Retinal pigment epithelial cell (primary cell): ENCODE measurements around the gene DIS3L.
"Not testable (repeated sequence)": the region's sequence is repeated elsewhere in the genome, so short reads cannot be mapped to it uniquely, and the experiment has no call there.

Experiments
- DNase-seq: peaks from one replicate; pipeline ENCODE4 v3.0.0-alpha.2; 2010; ENCODE audit warnings: low read depth
- H3K4me3 ChIP-seq: 2 replicates; pipeline ENCODE4 v1.5.1; 2011; ENCODE audit warnings: mild to moderate bottlenecking, low read length, control low read depth, moderate library complexity
- TF ChIP-seq, protein P1 (sequence below): conservative IDR thresholded peaks from 2 replicates; pipeline ENCODE4 v1.5.1; 2011; ENCODE audit warnings: low read depth, low read length, control low read depth, inconsistent platforms

The DIS3L gene

GRCh38 chr15:66298803-66299251 lies 5.5 kb downstream of the DIS3L start:
- DNase-seq, result no peak
- TF ChIP-seq, protein P1, sequence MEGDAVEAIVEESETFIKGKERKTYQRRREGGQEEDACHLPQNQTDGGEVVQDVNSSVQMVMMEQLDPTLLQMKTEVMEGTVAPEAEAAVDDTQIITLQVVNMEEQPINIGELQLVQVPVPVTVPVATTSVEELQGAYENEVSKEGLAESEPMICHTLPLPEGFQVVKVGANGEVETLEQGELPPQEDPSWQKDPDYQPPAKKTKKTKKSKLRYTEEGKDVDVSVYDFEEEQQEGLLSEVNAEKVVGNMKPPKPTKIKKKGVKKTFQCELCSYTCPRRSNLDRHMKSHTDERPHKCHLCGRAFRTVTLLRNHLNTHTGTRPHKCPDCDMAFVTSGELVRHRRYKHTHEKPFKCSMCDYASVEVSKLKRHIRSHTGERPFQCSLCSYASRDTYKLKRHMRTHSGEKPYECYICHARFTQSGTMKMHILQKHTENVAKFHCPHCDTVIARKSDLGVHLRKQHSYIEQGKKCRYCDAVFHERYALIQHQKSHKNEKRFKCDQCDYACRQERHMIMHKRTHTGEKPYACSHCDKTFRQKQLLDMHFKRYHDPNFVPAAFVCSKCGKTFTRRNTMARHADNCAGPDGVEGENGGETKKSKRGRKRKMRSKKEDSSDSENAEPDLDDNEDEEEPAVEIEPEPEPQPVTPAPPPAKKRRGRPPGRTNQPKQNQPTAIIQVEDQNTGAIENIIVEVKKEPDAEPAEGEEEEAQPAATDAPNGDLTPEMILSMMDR, result no peak

DNA sequence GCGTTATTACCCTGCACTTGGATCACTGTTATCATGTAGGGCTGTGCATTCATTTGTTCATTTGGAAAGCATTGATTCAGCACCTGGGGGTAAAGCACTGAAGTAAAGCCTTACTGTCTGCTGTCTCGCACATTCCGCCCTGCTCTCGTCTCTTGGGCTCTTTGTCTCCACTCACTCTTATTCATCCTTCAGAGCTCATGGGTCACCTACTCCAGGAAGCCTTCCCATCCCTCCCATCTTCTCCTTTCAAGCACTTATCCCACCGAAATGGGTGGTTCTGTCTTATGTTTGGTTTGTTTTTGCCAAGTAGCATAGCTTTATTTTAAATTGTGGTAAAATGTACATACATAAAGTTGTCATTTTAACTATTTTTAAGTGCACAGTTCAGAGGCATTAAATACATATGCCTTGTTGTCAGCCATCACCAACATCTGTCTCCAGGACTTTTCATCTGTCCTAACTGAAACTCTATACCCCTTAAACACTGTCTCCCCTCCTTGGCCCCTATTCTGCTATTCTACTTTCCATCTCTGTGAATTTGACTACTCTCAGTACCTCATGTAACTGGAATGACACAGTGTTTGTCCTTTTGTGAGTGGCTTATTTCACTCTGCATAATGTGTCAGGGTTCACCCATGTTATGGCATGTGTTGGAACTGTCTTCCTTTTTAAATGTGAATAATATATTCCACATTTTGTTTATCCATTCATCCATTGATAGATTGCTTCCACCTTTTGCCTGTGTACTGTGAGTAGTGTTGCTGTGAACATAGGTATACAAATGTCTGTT lies 9.3 kb downstream of the DIS3L start:
- TF ChIP-seq, protein P1, result no peak
- no peak for DNase-seq

More at GRCh38 chr15:66298803-66299251, 5.5 kb downstream of the DIS3L start:
- H3K4me3 ChIP-seq, result no peak overlapping the region

DNA sequence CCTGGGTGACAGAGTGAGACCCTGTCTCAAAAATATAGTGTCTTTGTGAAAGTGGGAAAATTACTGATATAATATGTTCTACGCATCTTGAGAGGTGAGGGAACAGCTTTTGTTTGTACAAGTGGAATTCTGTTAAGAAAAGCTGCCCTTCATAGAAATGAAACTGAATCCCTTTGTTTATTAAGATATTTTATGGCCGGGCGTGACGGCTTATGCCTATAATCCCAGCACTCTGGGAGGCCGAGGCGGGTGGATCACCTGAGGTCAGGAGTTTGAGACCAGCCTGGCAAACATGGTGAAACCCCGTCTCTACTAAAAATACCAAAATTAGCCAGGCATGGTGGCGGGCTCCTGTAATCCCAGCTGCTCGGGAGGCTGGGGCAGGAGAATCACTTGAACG lies 11.1 kb downstream of the DIS3L start:
- not testable (repeated sequence) for H3K4me3 ChIP-seq, DNase-seq

More for the DNA sequence above, 9.3 kb downstream of the DIS3L start:
- no peak overlapping the region for H3K4me3 ChIP-seq

DNA sequence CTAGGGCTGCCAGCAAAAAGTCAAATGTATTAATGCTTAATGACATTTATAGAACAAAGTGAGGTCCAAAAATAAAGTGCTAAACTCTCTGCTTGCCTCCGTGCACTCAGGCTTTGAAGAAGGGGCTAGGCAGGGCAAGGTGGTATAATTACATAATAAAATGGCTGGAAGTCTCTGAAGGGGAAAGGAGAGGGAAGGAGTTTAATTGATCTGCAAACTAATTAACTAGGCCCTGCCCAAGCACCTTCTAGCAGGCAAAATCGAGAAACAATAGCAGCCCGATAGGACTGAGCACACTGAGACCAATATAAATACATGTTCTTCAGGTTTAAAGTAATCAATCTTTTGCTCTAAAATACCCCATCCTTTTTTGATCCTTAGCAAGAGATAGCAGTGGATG lies 13.0 kb downstream of the DIS3L start:
- H3K4me3 ChIP-seq, result no peak overlapping the region
- no peak for DNase-seq
- TF ChIP-seq, protein P1, result no peak

DNA sequence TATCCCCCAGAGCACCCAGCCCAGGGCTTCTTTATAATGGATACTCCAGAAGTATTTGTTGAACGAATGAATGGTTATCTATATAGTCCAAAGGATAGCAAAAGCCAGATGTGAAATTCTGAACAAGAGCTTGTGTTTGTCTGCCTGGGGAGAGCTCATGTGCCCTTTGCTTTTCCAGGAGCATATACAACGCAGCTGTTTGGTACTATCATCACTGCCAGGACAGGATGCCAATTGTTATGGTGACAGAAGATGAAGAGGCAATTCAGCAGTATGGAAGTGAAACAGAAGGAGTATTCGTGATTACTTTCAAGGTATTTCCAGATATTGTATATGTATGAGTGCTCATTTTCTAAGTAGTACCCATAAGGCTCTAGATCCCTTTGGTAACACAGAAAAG lies 15.2 kb downstream of the DIS3L start:
- no peak for DNase-seq
- TF ChIP-seq, protein P1, result no peak
- H3K4me3 ChIP-seq, result no peak overlapping the region

- no peak overlapping the region for H3K4me3 ChIP-seq
- DNase-seq, result no peak
- TF ChIP-seq, protein P1, result no peak
Measured at GRCh38 chr15:66309828-66310227, 16.5 kb downstream of the DIS3L start.

DNA sequence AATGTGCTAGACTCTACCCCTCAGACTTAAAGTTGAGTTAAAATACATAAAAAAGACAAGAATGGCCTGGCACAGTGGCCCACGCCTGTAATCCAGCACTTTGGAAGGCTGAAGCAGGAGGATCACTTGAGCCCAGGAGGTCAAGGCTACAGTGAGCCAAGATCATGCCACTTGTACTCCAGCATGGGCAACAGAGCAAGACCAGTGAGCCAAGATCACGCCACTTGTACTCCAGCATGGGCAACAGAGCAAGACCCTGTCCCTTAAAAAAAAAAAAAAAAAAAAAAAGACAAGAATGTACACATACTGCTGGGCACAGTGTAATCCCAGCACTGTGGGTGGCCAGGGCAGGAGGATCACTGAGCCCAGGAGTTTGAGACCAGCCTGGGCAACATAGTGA lies 17.4 kb downstream of the DIS3L start:
- TF ChIP-seq, protein P1, result no peak
- H3K4me3 ChIP-seq, result no peak overlapping the region
- DNase-seq, result no peak
